NCI-H2227 (cell line): ENCODE results near the gene DDC.
"Not testable (repeated sequence)": the region's sequence is repeated elsewhere in the genome, so short reads cannot be mapped to it uniquely, and the experiment has no call there.

Source experiments
- DNase-seq: peaks from one replicate; lab custom pipeline; 2025; ENCODE audit not compliant: unreplicated experiment; lab: John Stamatoyannopoulos, UW

DDC gene

DNA sequence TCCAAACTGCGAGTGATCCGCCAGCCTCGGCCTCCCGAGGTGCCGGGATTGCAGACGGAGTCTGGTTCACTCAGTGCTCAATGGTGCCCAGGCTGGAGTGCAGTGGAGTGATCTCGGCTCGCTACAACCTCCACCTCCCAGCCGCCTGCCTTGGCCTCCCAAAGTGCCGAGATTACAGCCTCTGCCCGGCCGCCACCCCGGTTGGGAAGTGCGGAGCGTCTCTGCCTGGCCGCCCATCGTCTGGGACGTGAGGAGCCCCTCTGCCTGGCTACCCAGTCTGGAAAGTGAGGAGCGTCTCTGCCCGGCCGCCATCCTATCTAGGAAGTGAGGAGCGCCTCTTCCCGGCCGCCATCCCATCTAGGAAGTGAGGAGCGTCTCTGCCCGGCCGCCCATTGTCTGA is 106.0 kb downstream of the DDC start:
- DNase-seq: not testable (repeated sequence)

DNA sequence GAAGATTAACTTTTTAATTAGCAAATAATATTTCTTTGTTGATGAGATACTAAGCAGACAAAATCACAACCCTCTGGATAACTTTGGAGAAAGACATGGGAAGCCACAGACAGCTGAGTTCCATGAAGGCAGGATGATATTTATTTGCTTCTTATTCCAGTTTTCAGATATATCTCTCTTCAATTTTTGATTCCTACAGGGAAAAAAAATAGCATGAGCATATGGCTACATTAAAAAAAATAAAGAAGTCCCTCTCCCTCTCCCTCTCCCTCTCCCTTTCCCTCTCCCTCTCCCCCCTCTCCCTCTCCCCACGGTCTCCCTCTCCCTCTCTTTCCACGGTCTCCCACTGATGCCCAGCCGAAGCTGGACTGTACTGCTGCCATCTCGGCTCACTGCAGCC is 106.6 kb downstream of the DDC start:
- not testable (repeated sequence) for DNase-seq

DNA sequence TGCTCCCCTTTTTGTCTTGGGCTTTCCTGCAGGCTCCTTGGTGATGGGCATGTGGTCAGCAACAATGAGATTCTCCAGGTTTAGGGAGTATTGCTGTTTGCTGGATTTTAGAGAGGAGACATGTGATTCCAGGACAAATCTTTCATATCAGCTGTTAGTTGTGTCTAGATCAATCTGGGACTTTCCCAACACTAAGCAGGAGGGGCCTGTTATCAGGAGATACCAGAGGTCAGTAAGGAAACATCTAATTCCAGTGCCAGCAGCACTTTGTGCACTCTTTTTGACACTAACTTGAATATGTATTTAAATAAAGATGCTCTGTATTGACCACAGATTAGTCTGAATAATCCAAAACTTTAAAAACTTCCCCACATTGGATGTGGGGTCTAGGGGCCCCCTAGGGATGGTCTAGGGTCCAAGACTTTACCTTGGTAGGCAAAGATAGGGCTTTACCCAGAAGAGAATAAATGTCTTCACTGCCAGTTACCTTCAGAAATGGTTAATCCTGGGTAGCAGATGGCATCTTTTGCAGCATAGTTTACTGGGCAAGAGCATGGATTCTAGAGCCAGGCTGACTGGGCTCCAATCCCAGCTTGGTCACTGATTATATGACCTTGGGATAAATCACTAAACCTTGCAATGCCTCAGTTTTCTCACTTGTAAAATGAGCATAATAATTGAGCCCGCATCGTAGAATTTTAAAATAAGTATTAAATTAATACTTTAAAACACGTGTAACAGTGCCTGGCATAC is 108.7 kb downstream of the DDC start:
- DNase-seq: no peak

DNA sequence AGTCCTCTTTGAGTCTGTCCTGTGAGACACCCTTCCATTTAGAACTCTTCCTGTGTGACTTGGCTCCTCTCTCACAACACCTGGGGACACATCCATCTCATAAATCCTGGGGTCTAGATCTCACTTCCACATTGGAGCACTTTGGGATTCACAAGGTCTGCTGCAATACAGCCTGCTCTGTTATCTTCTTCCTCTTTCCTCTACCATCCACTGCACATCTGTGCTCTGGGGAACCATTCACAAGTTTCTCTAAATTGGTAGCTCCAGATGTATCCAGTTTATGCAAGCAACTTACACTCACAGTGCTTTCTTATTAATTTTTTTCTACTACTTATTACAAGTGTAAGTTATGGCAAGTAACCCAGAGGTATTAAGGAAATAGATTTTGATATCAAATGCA is 109.5 kb downstream of the DDC start:
- no peak for DNase-seq

DNA sequence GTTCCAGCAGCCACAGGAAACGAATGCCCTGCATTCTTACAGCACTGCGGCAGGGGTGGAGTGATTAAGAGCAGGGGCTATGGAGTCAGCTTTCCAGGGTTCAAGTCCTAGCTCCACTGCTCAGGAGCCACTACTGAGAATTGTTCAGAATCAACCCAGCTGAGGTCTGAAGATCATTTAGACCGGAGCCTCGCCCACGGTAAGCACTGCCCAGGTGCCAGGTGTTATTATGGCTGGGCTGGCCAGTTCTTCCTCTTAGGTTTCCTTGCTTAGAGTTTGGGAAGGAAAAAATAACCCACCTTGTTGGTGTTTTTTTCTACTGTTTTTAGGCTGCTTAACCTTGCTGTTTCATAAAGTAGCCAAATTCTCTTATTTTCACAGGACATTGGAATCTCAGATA is 110.2 kb downstream of the DDC start:
- DNase-seq: no peak

DNA sequence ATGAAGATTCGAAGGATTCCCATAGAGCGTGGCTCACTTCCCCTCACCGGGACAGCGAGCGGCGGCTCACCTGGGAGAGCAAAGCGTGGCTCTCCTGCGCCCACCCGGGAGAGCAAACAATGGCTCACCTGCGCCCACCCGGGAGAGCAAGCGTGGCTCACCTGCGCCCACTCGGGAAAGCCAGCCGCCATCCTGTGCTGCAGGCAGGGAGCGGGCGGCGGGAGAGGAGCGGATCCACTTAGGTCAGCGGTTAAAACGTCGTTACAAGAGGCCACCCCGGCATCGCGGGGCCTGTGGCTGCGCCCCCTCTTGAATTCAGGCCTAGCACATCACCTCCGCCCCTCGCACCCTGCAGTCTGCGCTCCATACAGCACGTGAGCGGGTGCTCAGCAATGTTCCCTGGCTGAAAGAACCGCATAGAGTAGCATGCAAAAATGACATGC is 114.6 kb downstream of the DDC start:
- peak; percentile 18 for DNase-seq

DNA sequence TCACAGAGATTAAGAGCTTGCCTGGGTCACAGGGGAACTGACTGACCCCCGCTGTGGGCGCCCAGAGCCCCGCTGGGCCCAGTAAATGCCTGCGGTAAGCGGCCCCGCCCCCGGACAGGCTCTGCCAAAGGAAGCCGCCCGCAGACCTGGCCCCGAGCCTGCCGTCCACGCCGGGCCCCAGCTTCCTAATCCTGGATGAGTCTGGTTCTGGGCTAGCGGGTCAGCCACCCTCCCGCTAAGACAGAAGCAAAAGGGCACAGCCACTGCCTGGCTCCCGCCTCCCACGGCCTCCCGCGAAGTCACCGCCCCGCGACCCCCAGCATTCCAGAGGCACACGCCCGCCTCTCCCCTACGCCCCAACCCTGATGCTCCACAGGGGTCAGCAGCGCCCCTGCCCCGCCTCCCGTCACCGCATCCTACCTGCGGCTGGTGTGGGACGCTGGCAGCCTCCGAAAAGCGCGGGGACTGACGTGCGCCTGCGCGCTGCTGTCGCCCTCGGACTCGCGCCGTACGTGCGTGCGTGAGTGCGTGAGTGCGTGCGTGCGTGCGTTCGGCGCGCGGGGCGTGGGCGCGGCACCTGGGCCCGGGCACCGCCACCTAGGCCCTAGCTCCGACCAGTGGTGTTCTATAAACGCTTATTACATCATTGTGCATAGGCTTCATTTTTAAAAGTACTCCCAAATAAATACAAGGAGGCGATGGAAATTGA is 115.2 kb downstream of the DDC start, which contains the start of gene FIGNL1:
TSS of gene FIGNL1 (minus strand) at position 470 of the 709 bp plus-strand sequence. CDS start 3,063 bp downstream, outside the sequence.
- peak; percentile 89 for DNase-seq

DNA sequence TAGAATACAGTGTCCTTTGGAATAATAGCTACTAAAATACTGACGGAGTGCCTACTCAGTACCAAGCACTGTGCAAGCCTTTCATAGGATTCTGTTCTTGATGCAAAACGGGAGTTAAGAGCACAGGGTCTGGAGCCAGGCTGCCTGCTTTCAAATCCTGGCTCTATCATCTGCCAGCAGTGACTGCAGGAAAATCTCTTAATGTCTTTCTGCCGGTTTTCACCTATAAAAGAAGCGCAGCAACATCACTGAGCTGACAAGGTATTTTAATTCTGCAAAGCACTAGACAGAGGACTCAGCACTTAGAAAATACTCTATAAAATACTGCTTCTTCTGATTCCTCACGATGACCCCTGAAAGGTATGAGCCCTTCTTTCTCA is 115.7 kb downstream of the DDC start:
- peak; percentile 15 for DNase-seq

DNA sequence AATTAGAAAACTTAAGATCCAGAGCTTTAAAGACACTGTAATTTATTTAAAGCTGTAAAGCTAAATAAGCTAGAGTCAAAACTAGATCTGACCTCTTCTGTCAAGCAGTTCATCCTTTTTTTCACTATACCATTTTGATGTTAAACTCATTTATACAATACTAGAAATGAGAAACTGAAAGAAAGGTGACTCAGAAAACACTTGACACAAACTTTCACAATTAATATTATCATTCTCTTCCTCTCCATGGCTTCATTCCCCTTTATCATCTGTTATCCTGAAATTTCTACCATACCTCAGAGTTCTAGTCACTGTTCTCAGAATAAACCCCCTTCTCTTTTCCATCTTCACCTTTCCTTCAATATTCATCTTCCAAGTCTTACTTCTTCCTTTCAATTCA is 116.4 kb downstream of the DDC start:
- no peak for DNase-seq

DNA sequence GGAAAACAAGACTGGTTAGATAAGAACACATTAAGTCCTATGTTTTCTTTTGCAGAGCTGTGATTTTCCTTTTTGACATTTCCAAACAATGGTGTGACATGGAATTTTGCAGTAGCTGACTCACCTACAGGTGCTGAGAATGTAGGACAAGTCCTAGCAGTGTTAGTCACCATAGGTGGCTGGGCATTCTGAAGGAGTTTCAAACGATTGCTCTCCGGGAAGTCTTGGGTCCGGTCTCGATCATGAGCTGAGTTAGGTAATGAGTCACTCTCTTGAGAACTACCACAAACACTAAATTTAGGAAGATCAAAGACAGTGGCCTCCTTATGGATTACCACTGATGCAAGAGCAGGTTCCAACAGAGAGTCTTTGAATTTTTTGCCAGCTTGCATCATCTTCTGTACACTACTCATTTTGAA is 118.7 kb downstream of the DDC start:
- DNase-seq: no peak

DNA sequence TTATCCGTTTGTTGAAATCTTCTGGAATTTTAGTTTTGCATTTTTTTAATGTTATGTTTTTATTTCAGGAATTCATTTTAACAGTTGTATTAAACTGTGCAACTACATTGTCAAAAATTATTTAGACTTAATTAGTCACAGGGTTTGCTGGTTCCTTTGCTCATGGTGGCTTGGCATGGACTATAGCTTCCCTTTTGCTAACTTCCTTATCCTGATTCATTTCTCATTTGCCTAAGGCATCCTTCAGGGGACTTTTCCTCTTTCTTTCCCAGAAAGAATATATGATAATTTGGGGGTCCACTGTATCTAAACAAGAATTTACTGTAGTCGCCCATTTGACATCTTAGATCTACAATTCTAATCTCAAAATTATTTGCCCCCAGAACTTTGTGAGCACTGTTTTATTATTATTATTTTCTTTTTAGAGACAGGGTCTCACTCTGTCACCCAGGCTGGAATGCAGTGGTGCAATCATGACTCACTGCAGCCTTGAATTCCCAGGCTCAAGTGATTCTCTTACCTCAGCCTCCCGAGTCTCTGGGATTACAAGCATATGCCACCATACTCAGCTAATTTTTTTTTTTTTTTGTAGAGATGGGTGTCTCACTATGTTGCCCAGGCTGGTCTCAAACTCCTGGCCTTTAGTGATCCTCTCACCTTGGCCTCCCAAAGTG is 128.9 kb downstream of the DDC start:
- DNase-seq: no peak

DNA sequence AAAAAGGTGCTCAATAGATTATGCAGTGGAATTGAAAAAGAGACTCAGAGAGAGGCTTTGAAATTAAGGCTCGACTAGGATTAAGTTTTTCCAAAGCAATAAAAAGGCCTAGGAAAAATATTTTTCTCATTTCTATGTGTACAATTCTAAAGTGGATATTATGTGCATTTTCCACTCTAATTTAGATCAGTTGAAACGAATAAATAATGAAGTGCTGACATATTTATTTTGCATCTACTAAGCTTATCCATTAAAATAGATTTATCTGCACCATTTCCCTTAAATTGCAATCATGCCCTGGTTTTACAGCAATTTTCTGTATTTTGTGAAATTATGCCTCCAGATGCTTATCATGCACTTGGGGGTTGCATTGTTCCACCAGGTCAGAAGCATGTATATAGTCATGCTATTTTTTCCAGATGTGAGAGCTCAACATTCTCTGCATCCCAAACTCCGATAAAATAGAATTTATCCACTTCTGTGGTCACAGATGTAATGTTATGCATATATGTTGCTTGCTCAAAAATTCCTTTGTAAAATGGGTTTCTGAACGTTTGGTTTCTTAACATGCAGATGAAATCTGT is 133.4 kb downstream of the DDC start:
- no peak for DNase-seq

DNA sequence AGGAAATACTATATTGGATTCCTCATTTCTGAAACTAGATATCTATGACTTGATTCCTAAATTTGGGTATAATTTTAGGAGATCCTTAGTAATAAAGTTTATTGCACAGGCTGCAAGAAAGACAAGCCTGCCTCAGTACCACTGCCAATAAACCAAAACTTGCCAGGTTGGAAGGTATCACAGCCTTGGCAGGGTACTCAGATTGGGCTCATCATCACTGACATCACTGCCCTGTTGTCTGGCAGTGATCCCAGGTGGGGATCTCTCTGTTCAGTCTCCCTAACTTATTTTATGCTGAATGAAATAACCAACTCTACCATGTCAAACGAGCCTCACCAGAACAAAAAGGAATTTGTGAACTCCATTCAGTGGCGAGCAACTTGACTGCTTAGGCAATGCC is 133.9 kb downstream of the DDC start:
- DNase-seq: no peak

DNA sequence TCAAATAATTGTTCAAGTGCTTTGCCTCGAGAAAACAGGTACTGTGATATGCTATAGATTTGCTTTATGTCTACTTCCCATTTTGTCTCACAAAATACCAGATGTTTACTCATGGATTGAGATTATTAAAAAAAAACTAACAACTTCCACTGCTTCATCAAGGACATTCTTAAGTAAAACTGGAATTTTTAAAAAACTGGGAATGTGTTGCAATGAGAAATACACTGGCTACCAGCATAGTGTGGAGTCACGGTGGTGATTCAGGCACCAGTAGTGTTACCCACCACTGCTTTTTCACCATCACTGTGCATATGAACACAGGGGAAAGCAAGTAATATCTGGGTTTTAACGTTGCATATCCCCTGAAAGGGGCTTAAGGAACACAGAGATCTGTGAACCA is 136.3 kb downstream of the DDC start:
- no peak for DNase-seq

DNA sequence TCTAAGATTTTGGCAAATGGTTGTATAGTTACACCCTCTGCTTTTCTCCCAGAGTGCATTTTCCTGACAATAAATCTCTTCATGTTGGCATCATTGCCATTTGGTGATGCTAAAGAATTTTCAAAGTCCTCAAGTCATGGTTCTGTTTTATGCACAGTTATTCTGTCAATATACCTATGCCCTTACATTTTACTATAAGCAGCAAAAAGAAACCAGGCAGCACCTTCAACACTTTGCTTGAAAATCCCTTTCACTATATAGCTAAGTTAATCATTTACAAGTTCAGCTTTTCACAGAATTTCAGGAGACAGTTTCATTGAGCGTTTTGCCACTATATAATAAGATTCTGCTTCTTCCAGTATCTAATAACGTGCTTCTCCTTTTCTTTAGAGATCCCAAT is 137.7 kb downstream of the DDC start:
- no peak for DNase-seq

DNA sequence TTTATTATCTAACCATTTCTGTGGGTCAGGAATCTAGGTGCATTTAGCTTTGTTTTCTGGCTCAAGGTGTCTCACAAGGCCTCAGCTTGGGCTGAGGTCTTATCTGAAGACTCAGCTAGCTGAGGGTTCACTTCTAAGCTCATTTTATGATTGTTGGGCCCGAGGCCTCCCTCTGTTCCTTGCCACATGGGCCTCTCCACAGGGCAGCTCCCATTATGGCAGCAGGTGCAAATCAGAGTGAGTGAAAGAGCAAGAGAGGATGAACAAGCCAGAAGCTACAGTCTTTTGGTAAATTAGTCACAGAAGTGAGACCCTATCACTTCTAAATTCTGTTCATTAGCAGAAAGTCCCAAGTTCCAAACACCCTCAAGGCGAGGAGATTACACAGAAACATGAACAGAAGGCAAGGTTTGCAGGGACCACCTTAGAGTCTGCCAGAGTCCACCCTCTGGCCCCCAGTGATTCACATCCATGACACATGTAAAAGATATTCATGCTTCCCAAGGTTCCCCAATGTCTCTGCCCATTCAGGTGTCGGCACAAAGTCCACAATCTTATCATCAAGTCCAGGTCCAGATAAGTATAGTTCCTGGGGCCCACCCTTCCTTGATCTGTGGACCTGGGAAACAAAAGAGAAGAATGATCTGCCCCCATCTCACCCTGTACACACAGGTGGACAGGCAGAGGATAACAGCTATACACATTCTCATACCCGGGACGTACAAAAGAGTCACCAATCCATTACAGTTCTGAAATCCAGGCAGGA is 138.7 kb downstream of the DDC start:
- no peak for DNase-seq

DNA sequence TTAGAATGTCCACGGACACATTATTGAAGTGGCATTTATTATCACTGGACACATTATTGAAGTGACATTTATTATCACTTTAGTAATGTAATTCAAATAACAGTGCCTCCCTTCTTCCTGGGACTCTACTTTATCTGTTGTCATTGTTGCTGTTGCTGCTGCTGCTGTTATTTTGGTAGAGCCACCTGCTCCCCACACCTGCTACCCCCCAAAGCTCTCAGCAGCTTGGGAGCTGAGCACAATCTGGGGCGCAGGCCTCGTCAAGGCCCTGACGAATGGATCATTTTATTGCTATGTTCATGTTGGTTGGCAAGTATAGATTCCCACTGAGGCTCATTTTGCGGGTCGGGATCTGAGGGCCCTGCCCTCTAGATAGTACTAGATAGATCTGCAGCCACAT is 139.9 kb downstream of the DDC start:
- no peak for DNase-seq

DNA sequence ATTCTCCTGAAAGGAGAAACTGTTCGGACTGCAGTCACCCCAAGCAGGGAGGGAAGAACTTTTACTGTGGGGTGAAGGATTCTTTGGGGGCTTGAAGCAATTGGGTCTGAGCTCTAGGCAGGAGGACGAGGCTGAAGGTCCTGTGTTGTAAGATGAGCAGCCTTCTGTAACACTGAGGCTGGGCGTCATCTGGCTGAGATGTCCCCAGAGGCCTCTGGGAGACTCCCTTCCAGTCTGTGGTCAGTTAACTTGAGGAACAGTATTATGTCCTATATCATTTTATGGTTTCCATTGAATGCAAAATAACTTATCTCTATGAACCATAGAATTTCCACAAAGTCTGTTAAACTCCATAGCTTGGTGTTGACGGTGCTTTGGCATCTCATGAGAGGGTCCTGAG is 141.3 kb downstream of the DDC start:
- DNase-seq: no peak

DNA sequence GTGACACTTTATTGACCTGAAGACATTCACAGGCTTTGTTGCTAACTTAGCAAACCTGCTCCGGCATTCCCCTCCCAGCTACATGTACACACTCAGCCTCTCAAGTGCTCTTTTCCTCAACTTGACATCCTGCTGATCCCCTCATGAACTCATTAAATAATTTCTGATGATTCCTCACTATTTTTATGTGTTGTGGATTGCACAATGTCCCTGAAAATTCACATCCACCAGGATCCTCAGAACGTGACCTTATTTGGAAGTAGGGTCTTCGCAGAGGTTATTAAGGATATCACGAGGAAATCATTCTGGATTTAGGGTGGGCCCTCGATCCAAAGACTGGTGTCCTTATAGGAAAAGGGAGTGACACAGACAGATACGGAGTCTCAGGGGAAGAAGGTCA is 142.3 kb downstream of the DDC start:
- no peak for DNase-seq

DNA sequence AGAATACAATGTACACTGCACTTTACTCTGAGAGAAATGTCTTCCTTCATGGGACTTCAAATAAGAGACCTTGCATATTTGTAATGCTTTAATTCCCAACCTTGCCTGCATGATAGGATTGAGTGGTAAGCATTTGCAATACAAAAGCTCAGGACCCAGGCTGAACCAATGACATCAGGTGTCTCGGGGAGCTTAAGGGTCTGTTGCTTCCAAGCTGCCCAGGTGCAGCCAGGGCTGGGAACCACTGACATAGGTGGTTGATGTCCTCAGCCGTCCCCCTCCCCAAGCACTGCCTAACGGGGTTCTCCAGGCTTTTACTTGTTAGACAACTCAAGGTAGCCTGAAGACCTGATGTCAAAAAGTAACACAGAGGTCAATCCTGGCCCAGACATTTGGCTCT is 144.2 kb downstream of the DDC start:
- DNase-seq: no peak
